GM21786 (cell line): ENCODE data around the gene RBMS1.
"Not testable (repeated sequence)": the region's sequence is repeated elsewhere in the genome, so short reads cannot be mapped to it uniquely, and the experiment has no call there.

ENCODE experiments used
- ATAC-seq: cut with Tn5 transposase; IDR thresholded peaks from one replicate; pipeline ENCODE4 v1.9.1; 2021; ENCODE audit not compliant: unreplicated experiment

RBMS1 gene

GRCh38 chr2:160502478-160502877, 8.9 kb upstream of the RBMS1 start:
- ATAC-seq = no peak

GRCh38 chr2:160501370-160501769, 7.8 kb upstream of the RBMS1 start:
- ATAC-seq = no peak

GRCh38 chr2:160499865-160500264, 6.3 kb upstream of the RBMS1 start:
- ATAC-seq = no peak

GRCh38 chr2:160498137-160498536, 4.5 kb upstream of the RBMS1 start:
- ATAC-seq = no peak

GRCh38 chr2:160494201-160494644, 616 bp upstream of the RBMS1 start:
- ATAC-seq = no peak

GRCh38 chr2:160492401-160493226, 993 bp downstream of the RBMS1 start:
- peak; percentile 27 for ATAC-seq

GRCh38 chr2:160491911-160492371, 1.7 kb downstream of the RBMS1 start:
- ATAC-seq = no peak

GRCh38 chr2:160490733-160491685, 2.6 kb downstream of the RBMS1 start:
- no peak for ATAC-seq

GRCh38 chr2:160489111-160489510, 4.5 kb downstream of the RBMS1 start:
- no peak for ATAC-seq

GRCh38 chr2:160488289-160488688, 5.3 kb downstream of the RBMS1 start:
- not testable (repeated sequence) for ATAC-seq

- no peak for ATAC-seq
These were observed 7.3 kb downstream of the RBMS1 start for GRCh38 chr2:160486341-160486740.

GRCh38 chr2:160484859-160485520, 8.6 kb downstream of the RBMS1 start:
- no peak for ATAC-seq

- no peak for ATAC-seq
These were observed 10.9 kb downstream of the RBMS1 start for GRCh38 chr2:160482673-160483072.

GRCh38 chr2:160479269-160479668, 14.3 kb downstream of the RBMS1 start:
- no peak for ATAC-seq

- no peak for ATAC-seq
These were observed 14.9 kb downstream of the RBMS1 start for GRCh38 chr2:160478660-160479059.

- ATAC-seq = no peak
These were observed 16.6 kb downstream of the RBMS1 start for GRCh38 chr2:160477032-160477431.

- ATAC-seq = no peak
These were observed 18.5 kb downstream of the RBMS1 start for GRCh38 chr2:160474891-160475787.

- no peak for ATAC-seq
These were observed 19.3 kb downstream of the RBMS1 start for GRCh38 chr2:160474319-160474645.

- no peak for ATAC-seq
These were observed 19.9 kb downstream of the RBMS1 start for GRCh38 chr2:160473468-160474318.
